ENCODE results near the gene PYGM.

The PYGM gene

GRCh38 chr11:64759131-64759721, 548 bp downstream of the PYGM start:
- H4K8ac ChIP-seq (ENCODE audit: low read depth, low read length): no peak overlapping the region
- no peak overlapping the region for H3K4me3 ChIP-seq (ENCODE audit: low read depth, low read length)
- H2BK120ac ChIP-seq (ENCODE audit: insufficient read depth, low read length, poor library complexity): no peak overlapping the region
- H3K4me1 ChIP-seq (ENCODE audit: control insufficient read depth in 1 of 2, insufficient read depth in 2 of 2, low read length in 2 of 2): peaks cover 12 to 15% of the 10 kb centered on the region in 2 experiments
- no peak overlapping the region for H2BK5ac ChIP-seq (ENCODE audit: low read depth, low read length, poor library complexity)
- no peak overlapping the region for H4K12ac ChIP-seq (ENCODE audit: low read depth, low read length)
- WGBS (ENCODE audit: extremely low coverage, insufficient coverage, insufficient read length): no CpG with 5 or more reads among the region's 21 CpGs
- no peaks in the 10 kb centered on the region for H3K79me2 ChIP-seq (ENCODE audit: control insufficient read depth, insufficient read depth, low read length, poor library complexity)
- H3K18ac ChIP-seq (ENCODE audit: low read length): peak overlapping the region; percentile 10
- H3K79me1 ChIP-seq (ENCODE audit: low read length): no peaks in the 10 kb centered on the region
- no peak overlapping the region for H3K9ac ChIP-seq (ENCODE audit: low read length)
- no peak overlapping the region for H2AK5ac ChIP-seq (ENCODE audit: low read length)
- peak overlapping the region; percentile 4 for H2AFZ ChIP-seq (ENCODE audit: insufficient read depth, low read length, poor library complexity)
- no peak overlapping the region for H3K4me2 ChIP-seq (ENCODE audit: low read length)
- H3K27me3 ChIP-seq (ENCODE audit: insufficient read depth, low read length): no peaks in the 10 kb centered on the region
- no peak overlapping the region for H4K91ac ChIP-seq (ENCODE audit: low read depth, low read length)
- peaks cover 19 to 22% of the 10 kb centered on the region in 2 experiments for H3K36me3 ChIP-seq (ENCODE audit: control insufficient read depth in 1 of 2, insufficient read depth in 2 of 2, low read length in 2 of 2)
- H2BK12ac ChIP-seq (ENCODE audit: low read length): no peak overlapping the region
- DNase-seq: no peak
- H3K14ac ChIP-seq (ENCODE audit: low read length): no peak overlapping the region
- H3K27ac ChIP-seq (ENCODE audit: low read depth, low read length): no peak overlapping the region
- H3K4ac ChIP-seq (ENCODE audit: low read depth, low read length): no peak overlapping the region
- no peaks in the 10 kb centered on the region for H3K9me3 ChIP-seq (ENCODE audit: insufficient read depth, low read depth, low read length)
- no peak overlapping the region for H3K23ac ChIP-seq (ENCODE audit: low read length)

GRCh38 chr11:64758330-64759079, 1.3 kb downstream of the PYGM start:
- no peak overlapping the region for H4K12ac ChIP-seq (ENCODE audit: low read depth, low read length)
- H3K14ac ChIP-seq (ENCODE audit: low read length): no peak overlapping the region
- no peak overlapping the region for H3K9ac ChIP-seq (ENCODE audit: low read length)
- H3K27ac ChIP-seq (ENCODE audit: low read depth, low read length): no peak overlapping the region
- no peak overlapping the region for H2BK120ac ChIP-seq (ENCODE audit: insufficient read depth, low read length, poor library complexity)
- H3K27me3 ChIP-seq (ENCODE audit: insufficient read depth, low read length): no peaks in the 10 kb centered on the region
- no peaks in the 10 kb centered on the region for H3K9me3 ChIP-seq (ENCODE audit: insufficient read depth, low read depth, low read length)
- no peaks in the 10 kb centered on the region for H3K79me1 ChIP-seq (ENCODE audit: low read length)
- H3K23ac ChIP-seq (ENCODE audit: low read length): no peak overlapping the region
- no peak overlapping the region for H2AK5ac ChIP-seq (ENCODE audit: low read length)
- WGBS (ENCODE audit: extremely low coverage, insufficient coverage, insufficient read length): no CpG with 5 or more reads among the region's 15 CpGs
- H3K4ac ChIP-seq (ENCODE audit: low read depth, low read length): no peak overlapping the region
- no peak overlapping the region for H3K18ac ChIP-seq (ENCODE audit: low read length)
- H3K4me3 ChIP-seq (ENCODE audit: low read depth, low read length): no peak overlapping the region
- H2BK5ac ChIP-seq (ENCODE audit: low read depth, low read length, poor library complexity): no peak overlapping the region
- no peak overlapping the region for H2AFZ ChIP-seq (ENCODE audit: insufficient read depth, low read length, poor library complexity)
- no peak overlapping the region for H2BK12ac ChIP-seq (ENCODE audit: low read length)
- no peak for DNase-seq
- H3K4me2 ChIP-seq (ENCODE audit: low read length): no peak overlapping the region
- H4K91ac ChIP-seq (ENCODE audit: low read depth, low read length): no peak overlapping the region
- peaks cover 12 to 13% of the 10 kb centered on the region in 2 experiments for H3K4me1 ChIP-seq (ENCODE audit: control insufficient read depth in 1 of 2, insufficient read depth in 2 of 2, low read length in 2 of 2)
- no peak overlapping the region for H4K8ac ChIP-seq (ENCODE audit: low read depth, low read length)
- H3K36me3 ChIP-seq (ENCODE audit: control insufficient read depth in 1 of 2, insufficient read depth in 2 of 2, low read length in 2 of 2): peaks cover 12 to 14% of the 10 kb centered on the region in 2 experiments
- no peaks in the 10 kb centered on the region for H3K79me2 ChIP-seq (ENCODE audit: control insufficient read depth, insufficient read depth, low read length, poor library complexity)

GRCh38 chr11:64757549-64758329, 2.0 kb downstream of the PYGM start:
- no peak overlapping the region for H2BK5ac ChIP-seq (ENCODE audit: low read depth, low read length, poor library complexity)
- no peak overlapping the region for H3K9ac ChIP-seq (ENCODE audit: low read length)
- H2BK120ac ChIP-seq (ENCODE audit: insufficient read depth, low read length, poor library complexity): no peak overlapping the region
- H3K4ac ChIP-seq (ENCODE audit: low read depth, low read length): no peak overlapping the region
- H3K79me1 ChIP-seq (ENCODE audit: low read length): no peaks in the 10 kb centered on the region
- WGBS (ENCODE audit: extremely low coverage, insufficient coverage, insufficient read length): no CpG with 5 or more reads among the region's 19 CpGs
- H3K23ac ChIP-seq (ENCODE audit: low read length): no peak overlapping the region
- H3K36me3 ChIP-seq (ENCODE audit: control insufficient read depth in 1 of 2, insufficient read depth in 2 of 2, low read length in 2 of 2): peaks cover 4 to 7% of the 10 kb centered on the region in 2 experiments
- H4K91ac ChIP-seq (ENCODE audit: low read depth, low read length): no peak overlapping the region
- H3K4me3 ChIP-seq (ENCODE audit: low read depth, low read length): peak overlapping the region; percentile 35
- no peak overlapping the region for H4K12ac ChIP-seq (ENCODE audit: low read depth, low read length)
- no peaks in the 10 kb centered on the region for H3K9me3 ChIP-seq (ENCODE audit: insufficient read depth, low read depth, low read length)
- H2AK5ac ChIP-seq (ENCODE audit: low read length): no peak overlapping the region
- DNase-seq: no peak
- no peaks in the 10 kb centered on the region for H3K79me2 ChIP-seq (ENCODE audit: control insufficient read depth, insufficient read depth, low read length, poor library complexity)
- H3K27ac ChIP-seq (ENCODE audit: low read depth, low read length): no peak overlapping the region
- H3K27me3 ChIP-seq (ENCODE audit: insufficient read depth, low read length): no peaks in the 10 kb centered on the region
- no peak overlapping the region for H2BK12ac ChIP-seq (ENCODE audit: low read length)
- H4K8ac ChIP-seq (ENCODE audit: low read depth, low read length): no peak overlapping the region
- no peak overlapping the region for H2AFZ ChIP-seq (ENCODE audit: insufficient read depth, low read length, poor library complexity)
- H3K4me2 ChIP-seq (ENCODE audit: low read length): no peak overlapping the region
- H3K18ac ChIP-seq (ENCODE audit: low read length): no peak overlapping the region
- H3K14ac ChIP-seq (ENCODE audit: low read length): no peak overlapping the region
- H3K4me1 ChIP-seq (ENCODE audit: control insufficient read depth in 1 of 2, insufficient read depth in 2 of 2, low read length in 2 of 2): peaks cover 12 to 13% of the 10 kb centered on the region in 2 experiments

- Histone ChIP-seq H3K4me1 (ENCODE audit: control insufficient read depth in 1 of 2, insufficient read depth in 2 of 2, low read length in 2 of 2) (peaks cover 12 to 13% of the 10 kb centered on the region in 2 experiments), H3K36me3 (ENCODE audit: control insufficient read depth in 1 of 2, insufficient read depth in 2 of 2, low read length in 2 of 2) (no peaks in the 10 kb centered on the region), H3K79me2 (ENCODE audit: control insufficient read depth, insufficient read depth, low read length, poor library complexity) (no peaks in the 10 kb centered on the region), H3K9me3 (ENCODE audit: insufficient read depth, low read depth, low read length) (no peaks in the 10 kb centered on the region), H3K23ac (ENCODE audit: low read length) (no peak overlapping the region), H3K4me2 (ENCODE audit: low read length) (no peak overlapping the region), H2BK120ac (ENCODE audit: insufficient read depth, low read length, poor library complexity) (no peak overlapping the region), H2BK5ac (ENCODE audit: low read depth, low read length, poor library complexity) (no peak overlapping the region), H2AK5ac (ENCODE audit: low read length) (no peak overlapping the region), H2AFZ (ENCODE audit: insufficient read depth, low read length, poor library complexity) (no peak overlapping the region), H4K8ac (ENCODE audit: low read depth, low read length) (no peak overlapping the region), H3K79me1 (ENCODE audit: low read length) (no peaks in the 10 kb centered on the region), H4K12ac (ENCODE audit: low read depth, low read length) (no peak overlapping the region), H3K27me3 (ENCODE audit: insufficient read depth, low read length) (no peaks in the 10 kb centered on the region), H3K14ac (ENCODE audit: low read length) (no peak overlapping the region), H2BK12ac (ENCODE audit: low read length) (no peak overlapping the region), H4K91ac (ENCODE audit: low read depth, low read length) (no peak overlapping the region), H3K27ac (ENCODE audit: low read depth, low read length) (no peak overlapping the region), H3K9ac (ENCODE audit: low read length) (no peak overlapping the region), H3K4ac (ENCODE audit: low read depth, low read length) (no peak overlapping the region), H3K4me3 (ENCODE audit: low read depth, low read length) (no peak overlapping the region), H3K18ac (ENCODE audit: low read length) (no peak overlapping the region)
- no CpG with 5 or more reads among the region's 13 CpGs for WGBS (ENCODE audit: extremely low coverage, insufficient coverage, insufficient read length)
- DNase-seq: no peak
Measured at GRCh38 chr11:64755681-64756361, 4.0 kb downstream of the PYGM start.

All from trophoblast cell (in vitro differentiated cells and primary cell).